Activated CD8-positive, alpha-beta memory T cell treated with anti-CD3 and anti-CD28 coated beads for 36 hours (primary cell): ENCODE data around the gene JADE2. TPM values are rescaled to one million over a fixed set of nuclear protein-coding genes. Genes with fewer than 3 reads are reported as not detected.

Experiments used
- CTCF ChIA-PET: fragments of 350-600 bp; sonication (Branson Sonifier 250); formaldehyde crosslinking; loops from one replicate; lab custom pipeline; 2021; ENCODE audit warnings: antibody characterized with exemption; lab: Charles Lee
- POLR2A ChIA-PET: fragments of 350-600 bp; sonication (Branson Sonifier 250); formaldehyde crosslinking; loops from one replicate; lab custom pipeline; 2021; ENCODE audit warnings: antibody characterized with exemption; lab: Charles Lee
- total RNA-seq, 2 experiments: library from RNA; stranded (reverse); gene quantifications; one replicate each; pipeline ENCODE4 v1.2.3, GENCODE V29; 2021

JADE2 gene
- total RNA-seq, 2 experiments from 2014 or later = 71.5 to 74.2 TPM

- CTCF ChIA-PET = interaction anchor here (1.1 to 3.1 kb wide), 9 partner anchors 21 to 115 kb away, joined by 3 to 13 read pairs (median 5); partner anchors contain the start of gene CDKN2AIPNL
- POLR2A ChIA-PET = interaction anchor here (0.6 to 2.3 kb wide), 7 partner anchors 23 to 349 kb away, joined by 3 to 17 read pairs (median 5); partner anchors contain the start of genes CDKN2AIPNL, SKP1 and UBE2B
Measured at GRCh38 chr5:134525683-134526482, 413 bp downstream of the JADE2 start.

DNA sequence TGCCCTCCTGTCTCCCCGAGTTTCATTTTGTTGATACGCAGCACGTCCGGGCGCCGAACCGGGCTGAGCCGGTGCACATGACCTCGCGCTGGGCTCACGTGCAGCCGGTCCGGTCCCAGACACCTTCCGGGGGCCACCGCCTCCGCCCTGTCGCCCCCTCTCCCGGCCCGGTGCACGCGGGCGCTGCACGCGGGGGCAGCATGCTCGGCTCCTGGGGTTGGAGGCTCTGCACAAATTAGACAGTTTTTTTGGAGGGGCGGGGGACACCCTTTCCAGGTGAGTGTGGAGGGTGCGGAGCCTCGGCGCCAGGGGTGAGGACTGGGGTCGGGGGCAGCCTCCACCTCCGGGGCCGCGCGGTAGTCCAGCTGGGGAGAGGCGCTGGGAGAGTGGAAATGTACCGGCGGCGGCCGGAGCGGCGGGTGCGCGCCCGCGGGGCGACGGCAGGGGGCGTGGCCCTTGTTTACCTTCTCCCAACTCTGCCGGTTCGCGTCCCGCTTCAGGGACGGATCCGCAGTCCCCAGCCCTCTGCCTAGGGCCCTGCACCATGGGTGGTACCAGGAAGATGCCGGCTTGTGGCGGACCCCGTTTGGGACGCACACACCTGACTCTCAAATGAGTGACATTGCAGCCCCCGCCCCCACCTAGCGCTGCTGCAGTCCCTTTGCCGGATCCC lies 1.1 kb downstream of the JADE2 start:
- POLR2A ChIA-PET = interaction anchor here (0.7 to 2.3 kb wide), 6 partner anchors 23 to 350 kb away, joined by 3 to 17 read pairs (median 5); partner anchors contain the start of genes CDKN2AIPNL, SKP1 and UBE2B

GRCh38 chr5:134527156-134527960 lies 1.9 kb downstream of the JADE2 start:
- CTCF ChIA-PET = interaction anchor here (0.5 to 3.1 kb wide), 18 partner anchors 9 to 156 kb away, joined by 3 to 12 read pairs (median 4); partner anchors contain the start of gene UBE2B
- POLR2A ChIA-PET = interaction anchor here (1.1 to 2.2 kb wide), 4 partner anchors 28 to 351 kb away, joined by 3 to 11 read pairs (median 4); partner anchors contain the start of genes CDKN2AIPNL and SKP1

More for the DNA sequence above, 1.1 kb downstream of the JADE2 start:
- CTCF ChIA-PET = interaction anchor here (0.5 to 3.1 kb wide), 14 partner anchors 20 to 155 kb away, joined by 3 to 12 read pairs (median 4); partner anchors contain the start of gene UBE2B

DNA sequence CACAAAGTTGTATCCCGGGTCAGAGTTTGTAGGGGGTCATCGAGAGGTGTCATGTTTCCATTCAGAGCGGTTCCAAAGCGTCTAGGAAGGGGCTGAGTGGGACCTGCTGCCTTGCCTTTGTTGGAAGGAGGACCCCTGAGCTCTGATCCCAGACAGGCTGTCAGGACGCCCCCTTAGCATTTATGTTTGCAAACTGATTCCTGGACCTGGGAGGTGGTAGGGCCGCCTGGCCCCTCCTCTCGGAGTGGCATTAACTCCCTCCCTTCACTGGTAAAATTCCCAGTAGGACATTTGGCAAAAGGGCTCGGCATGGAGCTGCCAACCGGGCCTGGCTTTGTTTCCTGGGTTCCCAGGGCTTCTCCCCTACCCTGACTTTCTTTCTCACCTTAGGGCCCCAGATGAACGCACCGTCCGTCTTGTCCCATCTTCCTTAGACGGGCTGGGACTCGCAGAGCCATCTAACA lies 2.5 kb downstream of the JADE2 start:
- ChIA-PET CTCF (interaction anchor here (0.7 to 3.1 kb wide), 16 partner anchors 8 to 156 kb away, joined by 3 to 12 read pairs (median 4); partner anchors contain the start of gene UBE2B), POLR2A (interaction anchor here (0.7 to 1.1 kb wide), 2 partner anchors 62 to 302 kb away, joined by 3 read pairs; partner anchors contain the start of gene PPP2CA)

- POLR2A ChIA-PET = interaction anchor here (0.7 to 1.1 kb wide), 2 partner anchors 62 to 302 kb away, joined by 3 read pairs; partner anchors contain the start of gene PPP2CA
- CTCF ChIA-PET = interaction anchor here (0.9 to 3.1 kb wide), 11 partner anchors 8 to 118 kb away, joined by 3 to 12 read pairs (median 4); no protein-coding TSS in a partner anchor
Measured at GRCh38 chr5:134528556-134528955, 3.1 kb downstream of the JADE2 start.

GRCh38 chr5:134529460-134529859 lies 4.0 kb downstream of the JADE2 start:
- CTCF ChIA-PET = interaction anchor here (1.3 to 2.5 kb wide), 2 partner anchors 14 to 48 kb away, joined by 3 to 8 read pairs; no protein-coding TSS in a partner anchor
- POLR2A ChIA-PET = no interaction called here

- CTCF ChIA-PET = interaction anchor here (0.9 to 2.5 kb wide), 2 partner anchors 47 kb away, joined by 4 to 8 read pairs; no protein-coding TSS in a partner anchor
- POLR2A ChIA-PET = no interaction called here
Measured at GRCh38 chr5:134530301-134531077, 5.0 kb downstream of the JADE2 start.

- CTCF ChIA-PET = interaction anchor here (1.0 to 2.0 kb wide), 3 partner anchors 10 to 122 kb away, joined by 3 to 11 read pairs (median 5); partner anchors contain the start of gene CDKN2AIPNL
- POLR2A ChIA-PET = interaction anchor here (0.5 to 0.9 kb wide), 2 partner anchors 11 to 133 kb away, joined by 3 to 7 read pairs; no protein-coding TSS in a partner anchor
Measured at GRCh38 chr5:134533115-134533815, 7.8 kb downstream of the JADE2 start.

DNA sequence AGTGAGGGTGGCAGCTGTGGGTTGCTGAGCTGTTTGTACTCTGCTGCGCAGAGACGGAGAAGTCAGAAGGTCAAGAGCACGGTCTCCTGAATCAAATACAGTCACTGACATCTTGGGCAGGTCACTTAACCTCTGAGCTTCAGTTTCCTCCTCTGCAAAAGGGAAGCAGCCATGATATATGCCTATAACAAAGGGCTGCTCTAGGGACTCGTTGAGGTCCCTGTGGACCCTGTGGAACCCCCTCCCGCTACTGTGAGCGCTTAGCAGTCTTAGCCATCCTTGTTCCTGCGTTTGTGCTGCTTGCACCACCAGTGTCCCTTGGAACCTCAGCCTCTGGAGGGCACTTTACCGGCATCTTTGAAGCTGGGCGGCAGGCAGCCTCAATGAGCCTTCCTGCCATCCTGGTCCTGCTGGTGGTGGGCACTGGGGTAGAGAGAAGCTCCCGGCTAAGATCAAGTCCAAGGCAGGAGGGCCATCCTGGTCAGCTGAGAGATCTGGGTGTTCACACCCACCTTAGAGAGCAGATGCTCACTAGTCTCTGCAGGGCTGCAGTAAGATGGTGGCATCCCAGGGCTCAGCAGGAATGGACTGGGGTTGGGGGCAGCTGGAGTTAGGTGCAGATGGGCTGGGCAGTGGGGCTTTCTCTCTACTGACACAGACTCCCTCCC lies 8.7 kb downstream of the JADE2 start:
- POLR2A ChIA-PET = interaction anchor here (0.5 to 0.9 kb wide), 2 partner anchors 9 to 10 kb away, joined by 3 read pairs; no protein-coding TSS in a partner anchor
- CTCF ChIA-PET = interaction anchor here (2.0 kb wide), 1 partner anchor 9 kb away, joined by 11 read pairs; no protein-coding TSS in a partner anchor

- ChIA-PET CTCF (interaction anchor here (0.9 to 2.0 kb wide), 3 partner anchors 9 to 124 kb away, joined by 3 to 11 read pairs (median 3); no protein-coding TSS in a partner anchor), POLR2A (interaction anchor here (0.5 kb wide), 1 partner anchor 10 kb away, joined by 3 read pairs; no protein-coding TSS in a partner anchor)
Measured at GRCh38 chr5:134534726-134535110, 9.2 kb downstream of the JADE2 start.

- POLR2A ChIA-PET = no interaction called here
- CTCF ChIA-PET = interaction anchor here (0.9 to 1.4 kb wide), 3 partner anchors 9 to 41 kb away, joined by 3 to 5 read pairs (median 3); no protein-coding TSS in a partner anchor
Measured at GRCh38 chr5:134536876-134537275, 11.4 kb downstream of the JADE2 start.

DNA sequence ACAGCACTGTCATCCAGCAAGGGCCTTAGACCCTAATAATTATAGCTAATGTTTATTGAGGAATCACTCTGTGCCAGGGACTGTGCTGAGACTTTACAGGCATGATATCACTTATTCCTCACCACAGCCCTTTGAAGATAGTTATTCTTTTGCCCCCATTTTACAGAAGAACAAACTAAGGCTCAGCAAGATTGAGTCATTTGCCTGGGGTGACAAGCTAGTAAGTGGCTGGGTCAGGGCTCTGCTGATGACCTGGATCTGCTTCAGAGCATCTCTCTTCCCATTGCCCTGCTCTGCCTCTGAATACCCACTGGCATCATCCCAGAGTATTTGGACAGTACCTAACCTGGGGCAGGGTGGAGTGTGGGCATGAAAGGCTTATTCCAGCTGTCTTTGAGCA lies 11.8 kb downstream of the JADE2 start:
- ChIA-PET CTCF (interaction anchor here (1.0 to 1.4 kb wide), 2 partner anchors 9 to 40 kb away, joined by 3 to 5 read pairs; no protein-coding TSS in a partner anchor), POLR2A (no interaction called here)

GRCh38 chr5:134538296-134538695 lies 12.8 kb downstream of the JADE2 start:
- CTCF ChIA-PET = interaction anchor here (0.7 kb wide), 1 partner anchor 10 kb away, joined by 3 read pairs; no protein-coding TSS in a partner anchor
- POLR2A ChIA-PET = interaction anchor here (0.6 kb wide), 1 partner anchor 645 kb away, joined by 3 read pairs; no protein-coding TSS in a partner anchor

DNA sequence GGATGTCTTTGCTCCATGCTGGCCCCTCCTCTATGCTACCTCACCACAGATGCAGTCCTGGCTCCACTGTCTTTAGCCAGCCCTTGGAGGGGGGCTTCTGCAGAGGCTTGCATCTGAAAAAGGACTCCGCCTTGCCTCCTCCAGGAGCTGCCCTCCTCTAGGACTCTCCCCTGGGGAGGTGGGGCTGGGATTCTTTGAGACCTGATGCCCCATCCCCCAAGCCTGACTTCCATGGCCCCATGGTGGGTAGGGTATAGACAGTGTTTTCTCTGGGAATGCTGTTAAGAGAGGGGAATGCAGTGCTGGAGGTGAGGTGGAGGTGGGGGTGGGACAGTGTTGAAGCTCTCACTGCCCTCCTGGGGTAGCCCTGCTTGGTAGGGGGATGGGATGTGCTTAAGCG lies 14.3 kb downstream of the JADE2 start:
- CTCF ChIA-PET = interaction anchor here (1.3 kb wide), 1 partner anchor 48 kb away, joined by 3 read pairs; no protein-coding TSS in a partner anchor

More for the DNA sequence above, 14.3 kb downstream of the JADE2 start:
- POLR2A ChIA-PET = no interaction called here
